Gastroesophageal sphincter (tissue), 4 donors: ENCODE measurements around the gene MEGF6. TPM values are rescaled to one million over a fixed set of nuclear protein-coding genes. Genes with fewer than 3 reads are reported as not detected.
"Not testable (repeated sequence)": the region's sequence is repeated elsewhere in the genome, so short reads cannot be mapped to it uniquely, and the experiment has no call there.

Experiments used
- ATAC-seq: fragments of 150-250 bp; one replicate; pipeline ENCODE4 v1.9.1; 2016; ENCODE audit warnings: mild to moderate bottlenecking, moderate library complexity
- H3K27ac ChIP-seq, 4 donors: fragments of 200-600 bp; sonication (generic) in 3 of 4; 1 replicate in 3 of 4; 2 replicates in 1 of 4; pipeline ENCODE4 v1.5.1; 2016 to 2019
- H3K27me3 ChIP-seq: fragments of 200-600 bp; sonication (generic); one replicate; pipeline ENCODE4 v1.5.1; 2019
- H3K36me3 ChIP-seq, 2 donors: fragments of 200-600 bp; sonication (generic); one replicate each; pipeline ENCODE4 v1.5.1; 2019; ENCODE audit warnings: control low read depth in 1 of 2
- H3K4me1 ChIP-seq, 3 donors: fragments of 200-600 bp; sonication (generic); 1 replicate in 2 of 3; 2 replicates in 1 of 3; pipeline ENCODE4 v1.5.1; 2016 to 2019; ENCODE audit warnings: control low read depth in 2 of 3
- H3K4me3 ChIP-seq, 2 donors: fragments of 200-600 bp; sonication (generic); one replicate each; pipeline ENCODE4 v1.5.1; 2019; ENCODE audit warnings: mild to moderate bottlenecking in 1 of 2, moderate library complexity in 1 of 2
- H3K9me3 ChIP-seq, 3 donors: fragments of 200-600 bp; sonication (generic); one replicate each; pipeline ENCODE4 v1.5.1; 2017 to 2019; ENCODE audit warnings: control low read depth in 2 of 3
- CTCF ChIP-seq, 4 experiments: fragments of 200-600 bp in 2 of 4; fragments of 450-650 bp in 2 of 4; sonication (generic) in 1 of 4; IDR thresholded peaks; one replicate each; pipeline ENCODE4 v1.5.1; 2017 to 2019; ENCODE audit warnings: antibody characterized with exemption in 4 of 4, mild to moderate bottlenecking in 2 of 4, moderate library complexity in 2 of 4
- EP300 ChIP-seq: sonication (generic); formaldehyde crosslinking; IDR thresholded peaks from one replicate; pipeline ENCODE4 v1.6.1; 2017; ENCODE audit warnings: antibody characterized with exemption, mild to moderate bottlenecking
- POLR2A ChIP-seq, 2 donors: fragments of 450-650 bp; IDR thresholded peaks; one replicate each; pipeline ENCODE4 v1.6.1; 2017; ENCODE audit warnings: antibody characterized with exemption in 2 of 2, mild to moderate bottlenecking in 2 of 2, moderate library complexity in 1 of 2
- POLR2AphosphoS5 ChIP-seq: sonication (generic); formaldehyde crosslinking; IDR thresholded peaks from one replicate; pipeline ENCODE4 v1.6.1; 2017; ENCODE audit warnings: antibody characterized with exemption
- WGBS, 2 donors: methylation state at CpG; one replicate each; pipeline ENCODE4 v1.1.5; 2018; ENCODE audit warnings: low coverage in 1 of 2; 5-methylcytosine and 5-hydroxymethylcytosine counted together
- total RNA-seq, 4 donors: library from RNA; depleted of rRNA; stranded (reverse); fragments of >200 nt; gene quantifications; one replicate each; pipeline ENCODE4 v1.1.0, GENCODE V29; 2016

The MEGF6 gene
- total RNA-seq, 4 donors from 2014 or later = 4.7 to 15.5 (median 10.8) TPM

GRCh38 chr1:3588395-3588794, 22.9 kb downstream of the MEGF6 start:
- ATAC-seq = no peak
- Histone ChIP-seq H3K36me3 (no peaks in the 10 kb centered on the region), H3K9me3 (no peaks in the 10 kb centered on the region), H3K27ac (no peak overlapping the region), H3K4me1 (no peaks in the 10 kb centered on the region), H3K4me3 (no peak overlapping the region), H3K27me3 (peaks cover 12% of the 10 kb centered on the region)
- TF ChIP-seq POLR2AphosphoS5 (no peak), POLR2A (IDR thresholded peaks at IDR 0.05) (no peak), CTCF (IDR thresholded peaks at IDR 0.05) (no peak), EP300 (no peak)
- 87 to 88% methylated on average over 4 to 5 of the region's 5 CpGs for WGBS, 2 donors

- 78 to 85% methylated on average over 11 to 22 of the region's 24 CpGs for WGBS, 2 donors
- Histone ChIP-seq H3K4me3 (no peak overlapping the region), H3K9me3 (no peaks in the 10 kb centered on the region), H3K27me3 (peaks cover 8% of the 10 kb centered on the region), H3K36me3 (no peaks in the 10 kb centered on the region), H3K27ac (no peak overlapping the region), H3K4me1 (no peaks in the 10 kb centered on the region)
- TF ChIP-seq CTCF (IDR thresholded peaks at IDR 0.05) (no peak), POLR2AphosphoS5 (no peak), POLR2A (IDR thresholded peaks at IDR 0.05) (no peak), EP300 (no peak)
- no peak for ATAC-seq
Measured at GRCh38 chr1:3586986-3587759, 24.1 kb downstream of the MEGF6 start.

- Histone ChIP-seq H3K27me3 (peaks cover 18% of the 10 kb centered on the region), H3K27ac (no peak overlapping the region), H3K36me3 (no peaks in the 10 kb centered on the region), H3K9me3 (no peaks in the 10 kb centered on the region), H3K4me1 (no peaks in the 10 kb centered on the region), H3K4me3 (no peak overlapping the region)
- TF ChIP-seq CTCF (IDR thresholded peaks at IDR 0.05) = no peak
- TF ChIP-seq POLR2A (IDR thresholded peaks at IDR 0.05) = no peak
- no peak for TF ChIP-seq POLR2AphosphoS5
- no peak for TF ChIP-seq EP300
- 77 to 84% methylated on average over 9 to 17 of the region's 19 CpGs for WGBS, 2 donors
- no peak for ATAC-seq
Measured at GRCh38 chr1:3585940-3586568, 25.3 kb downstream of the MEGF6 start.

- not testable (repeated sequence) for ATAC-seq, H3K9me3 ChIP-seq, H3K27ac ChIP-seq
Measured at GRCh38 chr1:3585353-3585868, 25.9 kb downstream of the MEGF6 start.

GRCh38 chr1:3584915-3585314, 26.4 kb downstream of the MEGF6 start:
- TF ChIP-seq POLR2A (IDR thresholded peaks at IDR 0.05) (no peak), CTCF (IDR thresholded peaks at IDR 0.05) (no peak), EP300 (no peak), POLR2AphosphoS5 (no peak)
- ATAC-seq = no peak
- Histone ChIP-seq H3K4me3 (no peak overlapping the region), H3K9me3 (no peaks in the 10 kb centered on the region), H3K36me3 (no peaks in the 10 kb centered on the region), H3K4me1 (no peaks in the 10 kb centered on the region), H3K27ac (no peak overlapping the region), H3K27me3 (peaks cover 25% of the 10 kb centered on the region)
- WGBS, 2 donors = 74 to 92% methylated on average over 6 to 7 of the region's 7 CpGs

More at GRCh38 chr1:3585353-3585868, 25.9 kb downstream of the MEGF6 start:
- H3K36me3 ChIP-seq, H3K4me1 ChIP-seq, H3K4me3 ChIP-seq: not testable (repeated sequence)
- 55 to 60% methylated on average over 4 to 6 of the region's 6 CpGs for WGBS, 2 donors
- peaks cover 20% of the 10 kb centered on the region for H3K27me3 ChIP-seq

GRCh38 chr1:3583751-3584150, 27.6 kb downstream of the MEGF6 start:
- not testable (repeated sequence) for H3K4me1 ChIP-seq, H3K36me3 ChIP-seq, H3K27ac ChIP-seq, ATAC-seq, H3K9me3 ChIP-seq, H3K4me3 ChIP-seq
- WGBS, 2 donors = no CpG with 5 or more reads among the region's 21 CpGs
- peaks cover 37% of the 10 kb centered on the region for H3K27me3 ChIP-seq
